Gastroesophageal sphincter (tissue), 3 donors: ENCODE data around the gene MUC5AC.

Experiments
- EP300 ChIP-seq: sonication (generic); formaldehyde crosslinking; IDR thresholded peaks from one replicate; pipeline ENCODE4 v1.6.1; 2017; ENCODE audit warnings: antibody characterized with exemption, mild to moderate bottlenecking
- POLR2A ChIP-seq, 2 donors: fragments of 450-650 bp; IDR thresholded peaks; one replicate each; pipeline ENCODE4 v1.6.1; 2017; ENCODE audit warnings: antibody characterized with exemption in 2 of 2, mild to moderate bottlenecking in 2 of 2, moderate library complexity in 1 of 2
- POLR2AphosphoS5 ChIP-seq: sonication (generic); formaldehyde crosslinking; IDR thresholded peaks from one replicate; pipeline ENCODE4 v1.6.1; 2017; ENCODE audit warnings: antibody characterized with exemption
- TF ChIP-seq, protein P1 (sequence below), 4 experiments: fragments of 200-600 bp in 2 of 4; fragments of 450-650 bp in 2 of 4; sonication (generic) in 1 of 4; IDR thresholded peaks; one replicate each; pipeline ENCODE4 v1.5.1; 2017 to 2019; ENCODE audit warnings: antibody characterized with exemption in 4 of 4, mild to moderate bottlenecking in 2 of 4, moderate library complexity in 2 of 4

DNA sequence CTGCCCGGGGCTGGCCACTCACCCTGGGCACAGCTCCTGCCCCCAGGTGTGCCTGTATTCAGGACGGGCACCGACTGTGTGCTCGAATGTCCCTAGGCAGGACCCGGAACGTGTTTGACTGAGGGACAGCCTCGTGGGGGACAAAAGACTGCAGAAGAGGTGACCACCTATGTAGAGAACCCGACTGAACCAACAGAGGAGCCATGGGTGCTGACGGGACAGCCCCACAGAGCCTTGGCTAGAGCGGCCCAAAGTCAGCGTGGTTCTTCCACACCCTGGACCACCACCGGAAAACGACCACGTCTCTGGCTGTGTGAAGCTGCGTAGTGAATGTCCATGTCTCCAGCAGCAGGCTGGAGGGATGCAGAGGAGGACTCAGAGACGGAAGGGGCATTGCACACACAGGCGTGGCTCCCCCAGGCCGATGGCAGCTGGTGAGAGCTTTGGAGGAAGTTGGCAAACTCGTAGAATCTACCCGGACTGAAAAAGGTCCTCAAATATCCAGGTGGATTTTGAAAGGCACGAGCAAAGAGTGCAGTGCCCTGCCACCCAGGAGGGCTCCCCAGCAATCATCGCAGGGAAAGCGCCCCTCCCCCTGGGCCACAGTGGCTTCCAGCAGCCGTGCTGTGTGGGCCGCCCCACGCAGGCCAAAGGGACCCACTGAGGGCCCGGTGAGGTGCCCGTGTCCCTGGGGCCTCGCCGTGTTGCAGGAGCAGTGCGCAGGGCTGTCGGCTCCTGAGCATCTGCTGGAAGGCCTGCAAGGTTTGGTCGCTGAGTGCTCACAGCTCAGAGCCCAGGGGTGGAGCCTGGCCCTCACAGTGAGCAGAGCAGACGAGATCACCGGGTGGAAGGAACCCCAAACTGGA lies 47.6 kb downstream of the MUC5AC start:
- TF ChIP-seq, protein P1, sequence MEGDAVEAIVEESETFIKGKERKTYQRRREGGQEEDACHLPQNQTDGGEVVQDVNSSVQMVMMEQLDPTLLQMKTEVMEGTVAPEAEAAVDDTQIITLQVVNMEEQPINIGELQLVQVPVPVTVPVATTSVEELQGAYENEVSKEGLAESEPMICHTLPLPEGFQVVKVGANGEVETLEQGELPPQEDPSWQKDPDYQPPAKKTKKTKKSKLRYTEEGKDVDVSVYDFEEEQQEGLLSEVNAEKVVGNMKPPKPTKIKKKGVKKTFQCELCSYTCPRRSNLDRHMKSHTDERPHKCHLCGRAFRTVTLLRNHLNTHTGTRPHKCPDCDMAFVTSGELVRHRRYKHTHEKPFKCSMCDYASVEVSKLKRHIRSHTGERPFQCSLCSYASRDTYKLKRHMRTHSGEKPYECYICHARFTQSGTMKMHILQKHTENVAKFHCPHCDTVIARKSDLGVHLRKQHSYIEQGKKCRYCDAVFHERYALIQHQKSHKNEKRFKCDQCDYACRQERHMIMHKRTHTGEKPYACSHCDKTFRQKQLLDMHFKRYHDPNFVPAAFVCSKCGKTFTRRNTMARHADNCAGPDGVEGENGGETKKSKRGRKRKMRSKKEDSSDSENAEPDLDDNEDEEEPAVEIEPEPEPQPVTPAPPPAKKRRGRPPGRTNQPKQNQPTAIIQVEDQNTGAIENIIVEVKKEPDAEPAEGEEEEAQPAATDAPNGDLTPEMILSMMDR (IDR thresholded peaks at IDR 0.05) = no peak
- TF ChIP-seq POLR2A (IDR thresholded peaks at IDR 0.05) = no peak
- no peak for TF ChIP-seq EP300
- TF ChIP-seq POLR2AphosphoS5 = no peak
